ENCODE measurements around the gene DENND2D. TPM values are rescaled to one million over a fixed set of nuclear protein-coding genes. Genes with fewer than 3 reads are reported as not detected.

DENND2D gene
- total RNA-seq, 1 donor from 2014 or later: 0.25 TPM

DNA sequence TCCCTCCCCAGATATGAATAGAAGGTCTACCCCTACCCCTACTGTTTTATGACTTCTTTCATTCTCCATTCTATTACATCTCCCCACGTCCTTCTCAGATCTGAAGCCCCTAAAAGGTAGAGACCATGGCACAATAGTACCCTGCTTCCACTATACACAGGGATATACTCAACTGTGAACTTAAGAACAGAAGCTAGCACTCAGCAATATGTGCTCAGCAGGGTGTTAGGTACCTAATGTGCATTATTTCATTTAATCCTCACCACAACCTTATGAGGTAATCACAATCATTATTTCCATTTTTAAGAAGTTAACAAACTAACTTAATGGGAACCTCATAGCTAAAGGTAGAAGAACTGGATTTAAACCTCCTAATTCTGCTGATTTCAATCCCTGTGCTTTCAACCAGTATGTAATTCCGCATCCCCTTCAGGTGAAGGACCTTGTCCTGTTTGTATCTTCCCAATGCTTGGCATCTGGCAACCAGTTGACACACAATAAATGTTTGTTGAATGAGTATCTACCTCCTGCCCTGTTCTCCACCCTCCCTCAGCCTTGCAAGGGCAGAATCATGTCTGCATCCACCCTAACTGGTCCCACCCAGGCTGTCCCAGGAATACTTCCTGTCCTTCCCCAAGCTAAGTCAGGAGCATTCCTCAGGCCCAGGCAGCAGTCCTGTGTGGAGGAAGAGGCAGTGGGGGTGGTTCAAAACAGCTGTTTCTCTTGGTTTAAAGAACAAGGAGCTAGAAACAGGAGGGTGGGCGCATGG, 6.5 kb downstream of the DENND2D start:
- no peak for DNase-seq (ENCODE audit: low spot score)
- Mint-ChIP-seq H3K4me3 (ENCODE audit: unreplicated experiment) (no peak overlapping the region), H3K27me3 (ENCODE audit: low read depth) (no peaks in the 10 kb centered on the region), H3K4me1 (ENCODE audit: low read depth) (peaks cover 16% of the 10 kb centered on the region), H3K36me3 (ENCODE audit: low read depth) (no peaks in the 10 kb centered on the region), H3K9me3 (ENCODE audit: low read depth) (no peaks in the 10 kb centered on the region), H3K27ac (ENCODE audit: unreplicated experiment) (no peak overlapping the region)
- TF ChIP-seq, protein P1, sequence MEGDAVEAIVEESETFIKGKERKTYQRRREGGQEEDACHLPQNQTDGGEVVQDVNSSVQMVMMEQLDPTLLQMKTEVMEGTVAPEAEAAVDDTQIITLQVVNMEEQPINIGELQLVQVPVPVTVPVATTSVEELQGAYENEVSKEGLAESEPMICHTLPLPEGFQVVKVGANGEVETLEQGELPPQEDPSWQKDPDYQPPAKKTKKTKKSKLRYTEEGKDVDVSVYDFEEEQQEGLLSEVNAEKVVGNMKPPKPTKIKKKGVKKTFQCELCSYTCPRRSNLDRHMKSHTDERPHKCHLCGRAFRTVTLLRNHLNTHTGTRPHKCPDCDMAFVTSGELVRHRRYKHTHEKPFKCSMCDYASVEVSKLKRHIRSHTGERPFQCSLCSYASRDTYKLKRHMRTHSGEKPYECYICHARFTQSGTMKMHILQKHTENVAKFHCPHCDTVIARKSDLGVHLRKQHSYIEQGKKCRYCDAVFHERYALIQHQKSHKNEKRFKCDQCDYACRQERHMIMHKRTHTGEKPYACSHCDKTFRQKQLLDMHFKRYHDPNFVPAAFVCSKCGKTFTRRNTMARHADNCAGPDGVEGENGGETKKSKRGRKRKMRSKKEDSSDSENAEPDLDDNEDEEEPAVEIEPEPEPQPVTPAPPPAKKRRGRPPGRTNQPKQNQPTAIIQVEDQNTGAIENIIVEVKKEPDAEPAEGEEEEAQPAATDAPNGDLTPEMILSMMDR (IDR thresholded peaks at IDR 0.05): no peak

DNA sequence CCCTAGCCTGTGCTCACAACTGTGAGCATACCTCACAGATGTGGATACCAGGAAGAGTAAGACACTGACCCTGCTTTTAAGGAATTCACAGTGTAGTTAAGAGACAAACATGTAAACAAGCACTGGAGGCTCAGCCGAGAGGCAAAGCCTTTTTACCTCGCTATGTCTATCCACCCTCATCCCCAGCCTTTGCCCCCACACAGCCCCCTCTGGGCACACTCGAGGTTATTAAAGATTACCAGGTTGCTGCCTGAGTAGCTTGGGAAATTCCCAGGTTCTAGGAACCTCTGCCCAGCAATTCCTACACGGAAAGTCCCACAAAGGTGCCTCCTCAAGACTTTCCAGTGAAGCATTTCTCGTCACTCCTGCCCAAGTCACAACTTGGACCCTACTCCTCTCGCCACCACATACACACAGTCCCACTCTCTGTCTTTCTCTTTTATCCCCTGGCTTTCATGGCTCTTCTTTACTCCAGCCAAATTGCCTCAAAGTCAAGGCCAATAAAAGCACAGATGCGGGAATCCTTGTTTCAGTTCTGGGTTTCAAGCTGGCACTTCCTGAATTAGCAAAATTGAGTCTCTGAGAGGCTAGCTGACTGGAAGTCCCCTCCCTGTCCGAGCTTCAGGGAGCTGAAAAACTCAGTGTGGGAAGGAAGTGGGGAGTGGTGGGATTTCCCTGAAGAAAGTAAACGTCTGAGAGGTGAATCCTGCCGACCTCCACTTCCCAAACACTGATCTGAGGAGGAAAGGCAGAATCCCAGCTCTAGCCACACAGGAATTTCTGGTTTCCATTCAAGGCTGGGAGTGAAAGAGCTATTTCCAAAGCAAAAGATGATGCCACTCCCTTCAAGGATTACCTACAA, 7.6 kb downstream of the DENND2D start:
- Mint-ChIP-seq H3K27me3 (ENCODE audit: low read depth) (no peaks in the 10 kb centered on the region), H3K4me1 (ENCODE audit: low read depth) (peaks cover 16% of the 10 kb centered on the region), H3K4me3 (ENCODE audit: unreplicated experiment) (no peak overlapping the region), H3K27ac (ENCODE audit: unreplicated experiment) (no peak overlapping the region), H3K36me3 (ENCODE audit: low read depth) (peaks cover 3% of the 10 kb centered on the region), H3K9me3 (ENCODE audit: low read depth) (no peaks in the 10 kb centered on the region)
- no peak for DNase-seq (ENCODE audit: low spot score)
- TF ChIP-seq, protein P1 (IDR thresholded peaks at IDR 0.05): no peak

DNA sequence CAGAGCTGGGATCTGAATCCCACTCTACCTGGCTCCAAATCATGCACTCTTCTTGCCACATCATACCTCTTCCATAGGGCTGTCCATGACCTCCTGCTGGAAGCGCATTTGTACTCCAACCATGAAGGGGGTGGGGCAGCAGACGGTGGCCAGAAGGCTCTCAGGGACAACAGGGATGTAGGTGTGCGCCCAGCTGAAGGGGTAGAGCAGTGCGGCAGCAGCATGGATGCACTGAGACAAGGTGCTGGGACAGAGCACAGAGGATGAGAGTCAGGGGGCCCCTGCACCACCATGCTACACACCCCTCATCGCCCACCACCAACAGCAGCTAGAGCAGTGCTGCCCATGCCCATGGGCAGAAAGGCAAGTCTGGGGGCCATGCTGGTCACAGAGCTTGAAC, 8.4 kb downstream of the DENND2D start:
- Mint-ChIP-seq H3K4me3 (ENCODE audit: unreplicated experiment) (no peak overlapping the region), H3K27me3 (ENCODE audit: low read depth) (no peaks in the 10 kb centered on the region), H3K27ac (ENCODE audit: unreplicated experiment) (no peak overlapping the region), H3K36me3 (ENCODE audit: low read depth) (peaks cover 5% of the 10 kb centered on the region), H3K4me1 (ENCODE audit: low read depth) (peaks cover 16% of the 10 kb centered on the region), H3K9me3 (ENCODE audit: low read depth) (no peaks in the 10 kb centered on the region)
- no peak for DNase-seq (ENCODE audit: low spot score)
- TF ChIP-seq, protein P1 (IDR thresholded peaks at IDR 0.05): no peak

DNA sequence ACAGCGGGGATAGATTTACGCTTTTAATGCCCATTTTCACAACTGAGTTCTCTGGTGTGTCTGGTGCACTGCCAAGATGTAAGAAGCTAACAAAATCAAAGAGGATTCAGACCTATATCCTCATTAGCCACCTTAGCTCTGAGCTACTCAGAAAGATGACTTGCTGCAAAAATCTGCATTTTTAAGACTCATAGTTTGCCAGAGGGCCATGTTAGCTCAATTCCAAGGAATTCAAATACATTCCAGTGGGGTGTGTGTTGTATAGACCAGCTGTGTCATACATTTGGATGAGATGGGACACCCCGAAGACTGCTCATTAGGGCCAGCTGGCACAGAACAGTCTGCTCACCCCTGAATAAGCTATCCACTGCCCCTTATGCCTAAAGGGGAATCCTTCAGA, 8.9 kb downstream of the DENND2D start:
- H3K36me3 Mint-ChIP-seq (ENCODE audit: low read depth): peaks cover 9% of the 10 kb centered on the region
- no peak overlapping the region for H3K27ac Mint-ChIP-seq (ENCODE audit: unreplicated experiment)
- H3K4me1 Mint-ChIP-seq (ENCODE audit: low read depth): peaks cover 16% of the 10 kb centered on the region
- TF ChIP-seq, protein P1 (IDR thresholded peaks at IDR 0.05): no peak
- no peak for DNase-seq (ENCODE audit: low spot score)
- no peaks in the 10 kb centered on the region for H3K27me3 Mint-ChIP-seq (ENCODE audit: low read depth)
- no peak overlapping the region for H3K4me3 Mint-ChIP-seq (ENCODE audit: unreplicated experiment)
- no peaks in the 10 kb centered on the region for H3K9me3 Mint-ChIP-seq (ENCODE audit: low read depth)

DNA sequence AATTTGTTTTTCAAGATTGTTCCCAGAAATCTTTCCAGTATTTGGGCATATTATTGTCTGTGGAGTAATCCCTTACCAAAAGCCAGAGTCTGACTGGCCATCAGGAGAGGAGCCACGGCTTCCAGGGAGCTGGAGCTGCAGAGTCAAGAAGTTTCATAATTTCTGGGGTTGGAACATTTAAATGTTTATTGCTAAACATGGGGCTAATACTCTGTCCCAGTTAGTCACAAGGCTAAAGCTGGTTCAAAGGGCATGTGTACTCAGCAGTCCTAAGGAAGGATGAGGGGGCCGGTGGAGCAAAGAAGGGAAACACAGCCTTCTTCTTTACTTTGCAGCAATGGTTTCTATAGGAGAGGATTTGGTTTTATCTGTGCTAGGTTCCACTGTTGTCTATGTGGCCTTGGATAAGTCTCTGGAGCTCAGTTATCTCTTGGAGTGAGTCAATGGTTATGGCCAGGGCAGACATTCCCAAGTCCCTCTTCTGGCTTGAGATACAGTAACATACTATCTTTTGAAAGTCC, 9.5 kb downstream of the DENND2D start:
- H3K4me1 Mint-ChIP-seq (ENCODE audit: low read depth): peaks cover 16% of the 10 kb centered on the region
- peaks cover 9% of the 10 kb centered on the region for H3K36me3 Mint-ChIP-seq (ENCODE audit: low read depth)
- DNase-seq (ENCODE audit: low spot score): no peak

More for the DNA sequence above, 9.5 kb downstream of the DENND2D start:
- TF ChIP-seq, protein P1 (IDR thresholded peaks at IDR 0.05): no peak
- H3K4me3 Mint-ChIP-seq (ENCODE audit: unreplicated experiment): no peak overlapping the region
- no peaks in the 10 kb centered on the region for H3K27me3 Mint-ChIP-seq (ENCODE audit: low read depth)
- H3K27ac Mint-ChIP-seq (ENCODE audit: unreplicated experiment): no peak overlapping the region
- no peaks in the 10 kb centered on the region for H3K9me3 Mint-ChIP-seq (ENCODE audit: low read depth)
